ENCODE measurements around the gene THSD7B.

THSD7B gene

GRCh38 chr2:137111896-137112295 is 346.6 kb downstream of the THSD7B start:
- no peak for TF ChIP-seq SUZ12 (IDR thresholded peaks at IDR 0.05; ENCODE audit: extremely low read depth, insufficient read depth, insufficient read length)
- H3K9me3 ChIP-seq (ENCODE audit: insufficient read depth, low read length): no peaks in the 10 kb centered on the region
- no peak overlapping the region for H3K4me3 ChIP-seq (ENCODE audit: insufficient read length, low read depth)
- no peaks in the 10 kb centered on the region for H3K27me3 ChIP-seq (ENCODE audit: insufficient read depth, insufficient read length)
- H3K4me1 ChIP-seq (ENCODE audit: insufficient read depth, insufficient read length): no peaks in the 10 kb centered on the region
- DNase-seq (ENCODE audit: low read depth, low spot score): no peak
- no peak overlapping the region for H3K9ac ChIP-seq (ENCODE audit: insufficient read length, low read depth)
- H3K36me3 ChIP-seq (ENCODE audit: insufficient read depth, insufficient read length, low read length): no peaks in the 10 kb centered on the region

GRCh38 chr2:137115081-137115794 is 349.9 kb downstream of the THSD7B start:
- H3K27me3 ChIP-seq (ENCODE audit: insufficient read depth, insufficient read length): no peaks in the 10 kb centered on the region
- no peaks in the 10 kb centered on the region for H3K9me3 ChIP-seq (ENCODE audit: insufficient read depth, low read length)
- no peak overlapping the region for H3K9ac ChIP-seq (ENCODE audit: insufficient read length, low read depth)
- no peak overlapping the region for H3K4me3 ChIP-seq (ENCODE audit: insufficient read length, low read depth)
- no peaks in the 10 kb centered on the region for H3K36me3 ChIP-seq (ENCODE audit: insufficient read depth, insufficient read length, low read length)
- no peak for DNase-seq (ENCODE audit: low read depth, low spot score)
- H3K4me1 ChIP-seq (ENCODE audit: insufficient read depth, insufficient read length): no peaks in the 10 kb centered on the region
- TF ChIP-seq ZNF274 (IDR thresholded peaks at IDR 0.05; ENCODE audit: low read depth, low read length) (no peak), SUZ12 (IDR thresholded peaks at IDR 0.05; ENCODE audit: extremely low read depth, insufficient read depth, insufficient read length) (no peak), YY1 (IDR thresholded peaks at IDR 0.05; ENCODE audit: insufficient read depth, insufficient read length) (no peak)

GRCh38 chr2:137115795-137116089 is 350.4 kb downstream of the THSD7B start:
- no peak for DNase-seq (ENCODE audit: low read depth, low spot score)
- no peak for TF ChIP-seq ZNF274 (IDR thresholded peaks at IDR 0.05; ENCODE audit: low read depth, low read length)
- no peak for TF ChIP-seq YY1 (IDR thresholded peaks at IDR 0.05; ENCODE audit: insufficient read depth, insufficient read length)
- TF ChIP-seq SUZ12 (IDR thresholded peaks at IDR 0.05; ENCODE audit: extremely low read depth, insufficient read depth, insufficient read length): no peak
- Histone ChIP-seq H3K4me1 (ENCODE audit: insufficient read depth, insufficient read length) (no peaks in the 10 kb centered on the region), H3K4me3 (ENCODE audit: insufficient read length, low read depth) (no peak overlapping the region), H3K9ac (ENCODE audit: insufficient read length, low read depth) (no peak overlapping the region), H3K27me3 (ENCODE audit: insufficient read depth, insufficient read length) (no peaks in the 10 kb centered on the region), H3K9me3 (ENCODE audit: insufficient read depth, low read length) (no peaks in the 10 kb centered on the region), H3K36me3 (ENCODE audit: insufficient read depth, insufficient read length, low read length) (no peaks in the 10 kb centered on the region)

GRCh38 chr2:137117385-137117784 is 352.0 kb downstream of the THSD7B start:
- H3K36me3 ChIP-seq (ENCODE audit: insufficient read depth, insufficient read length, low read length): no peaks in the 10 kb centered on the region
- no peak overlapping the region for H3K9ac ChIP-seq (ENCODE audit: insufficient read length, low read depth)
- H3K27me3 ChIP-seq (ENCODE audit: insufficient read depth, insufficient read length): no peaks in the 10 kb centered on the region
- TF ChIP-seq ZNF274 (IDR thresholded peaks at IDR 0.05; ENCODE audit: low read depth, low read length): no peak
- no peak for TF ChIP-seq SUZ12 (IDR thresholded peaks at IDR 0.05; ENCODE audit: extremely low read depth, insufficient read depth, insufficient read length)
- H3K9me3 ChIP-seq (ENCODE audit: insufficient read depth, low read length): no peaks in the 10 kb centered on the region
- no peaks in the 10 kb centered on the region for H3K4me1 ChIP-seq (ENCODE audit: insufficient read depth, insufficient read length)
- no peak for DNase-seq (ENCODE audit: low read depth, low spot score)
- H3K4me3 ChIP-seq (ENCODE audit: insufficient read length, low read depth): no peak overlapping the region

- Histone ChIP-seq H3K4me3 (ENCODE audit: insufficient read length, low read depth) (no peak overlapping the region), H3K4me1 (ENCODE audit: insufficient read depth, insufficient read length) (no peaks in the 10 kb centered on the region), H3K36me3 (ENCODE audit: insufficient read depth, insufficient read length, low read length) (no peaks in the 10 kb centered on the region), H3K27me3 (ENCODE audit: insufficient read depth, insufficient read length) (no peaks in the 10 kb centered on the region), H3K9me3 (ENCODE audit: insufficient read depth, low read length) (no peaks in the 10 kb centered on the region), H3K9ac (ENCODE audit: insufficient read length, low read depth) (no peak overlapping the region)
- no peak for TF ChIP-seq ZNF274 (IDR thresholded peaks at IDR 0.05; ENCODE audit: low read depth, low read length)
- no peak for TF ChIP-seq SUZ12 (IDR thresholded peaks at IDR 0.05; ENCODE audit: extremely low read depth, insufficient read depth, insufficient read length)
- TF ChIP-seq YY1 (IDR thresholded peaks at IDR 0.05; ENCODE audit: insufficient read depth, insufficient read length): no peak
- no peak for DNase-seq (ENCODE audit: low read depth, low spot score)
Measured at GRCh38 chr2:137118140-137118539, 352.8 kb downstream of the THSD7B start.

- no peak for DNase-seq (ENCODE audit: low read depth, low spot score)
- no peaks in the 10 kb centered on the region for H3K27me3 ChIP-seq (ENCODE audit: insufficient read depth, insufficient read length)
- TF ChIP-seq ZNF274 (IDR thresholded peaks at IDR 0.05; ENCODE audit: low read depth, low read length) (no peak), SUZ12 (IDR thresholded peaks at IDR 0.05; ENCODE audit: extremely low read depth, insufficient read depth, insufficient read length) (no peak), YY1 (IDR thresholded peaks at IDR 0.05; ENCODE audit: insufficient read depth, insufficient read length) (no peak)
- no peaks in the 10 kb centered on the region for H3K9me3 ChIP-seq (ENCODE audit: insufficient read depth, low read length)
- no peak overlapping the region for H3K4me3 ChIP-seq (ENCODE audit: insufficient read length, low read depth)
- no peaks in the 10 kb centered on the region for H3K4me1 ChIP-seq (ENCODE audit: insufficient read depth, insufficient read length)
- H3K9ac ChIP-seq (ENCODE audit: insufficient read length, low read depth): no peak overlapping the region
- H3K36me3 ChIP-seq (ENCODE audit: insufficient read depth, insufficient read length, low read length): no peaks in the 10 kb centered on the region
Measured at GRCh38 chr2:137123226-137123625, 357.9 kb downstream of the THSD7B start.

- Histone ChIP-seq H3K9me3 (ENCODE audit: insufficient read depth, low read length) (no peaks in the 10 kb centered on the region), H3K9ac (ENCODE audit: insufficient read length, low read depth) (no peak overlapping the region), H3K4me1 (ENCODE audit: insufficient read depth, insufficient read length) (no peaks in the 10 kb centered on the region), H3K4me3 (ENCODE audit: insufficient read length, low read depth) (no peak overlapping the region), H3K36me3 (ENCODE audit: insufficient read depth, insufficient read length, low read length) (no peaks in the 10 kb centered on the region), H3K27me3 (ENCODE audit: insufficient read depth, insufficient read length) (no peaks in the 10 kb centered on the region)
- no peak for TF ChIP-seq ZNF274 (IDR thresholded peaks at IDR 0.05; ENCODE audit: low read depth, low read length)
- no peak for TF ChIP-seq YY1 (IDR thresholded peaks at IDR 0.05; ENCODE audit: insufficient read depth, insufficient read length)
- TF ChIP-seq SUZ12 (IDR thresholded peaks at IDR 0.05; ENCODE audit: extremely low read depth, insufficient read depth, insufficient read length): no peak
- DNase-seq (ENCODE audit: low read depth, low spot score): no peak
Measured at GRCh38 chr2:137133225-137133624, 367.9 kb downstream of the THSD7B start.
